Vagina (tissue), 2 donors: ENCODE data around the gene APPL2.

Experiments
- POLR2A ChIP-seq, 2 donors: fragments of 450-650 bp; IDR thresholded peaks; one replicate each; pipeline ENCODE4 v1.6.1; 2017; ENCODE audit warnings: antibody characterized with exemption in 2 of 2, mild to moderate bottlenecking in 2 of 2, moderate library complexity in 2 of 2
- POLR2AphosphoS5 ChIP-seq, 2 donors: sonication (generic); formaldehyde crosslinking; IDR thresholded peaks; one replicate each; pipeline ENCODE4 v1.9.0; 2017; ENCODE audit warnings: antibody characterized with exemption in 2 of 2, mild to moderate bottlenecking in 2 of 2, low read depth in 1 of 2; ENCODE audit not compliant: insufficient read depth in 1 of 2
- TF ChIP-seq, protein P1 (sequence below), 3 experiments: fragments of 450-650 bp in 2 of 3; fragments of 200-600 bp in 1 of 3; sonication (generic) in 1 of 3; IDR thresholded peaks; one replicate each; pipeline ENCODE4 v1.5.1; 2017 to 2019; ENCODE audit warnings: antibody characterized with exemption in 3 of 3, mild to moderate bottlenecking in 2 of 3, moderate library complexity in 2 of 3

GRCh38 chr12:105237666-105238065, 1.7 kb upstream of the APPL2 start:
- no peak for TF ChIP-seq POLR2A (IDR thresholded peaks at IDR 0.05)
- TF ChIP-seq, protein P1, sequence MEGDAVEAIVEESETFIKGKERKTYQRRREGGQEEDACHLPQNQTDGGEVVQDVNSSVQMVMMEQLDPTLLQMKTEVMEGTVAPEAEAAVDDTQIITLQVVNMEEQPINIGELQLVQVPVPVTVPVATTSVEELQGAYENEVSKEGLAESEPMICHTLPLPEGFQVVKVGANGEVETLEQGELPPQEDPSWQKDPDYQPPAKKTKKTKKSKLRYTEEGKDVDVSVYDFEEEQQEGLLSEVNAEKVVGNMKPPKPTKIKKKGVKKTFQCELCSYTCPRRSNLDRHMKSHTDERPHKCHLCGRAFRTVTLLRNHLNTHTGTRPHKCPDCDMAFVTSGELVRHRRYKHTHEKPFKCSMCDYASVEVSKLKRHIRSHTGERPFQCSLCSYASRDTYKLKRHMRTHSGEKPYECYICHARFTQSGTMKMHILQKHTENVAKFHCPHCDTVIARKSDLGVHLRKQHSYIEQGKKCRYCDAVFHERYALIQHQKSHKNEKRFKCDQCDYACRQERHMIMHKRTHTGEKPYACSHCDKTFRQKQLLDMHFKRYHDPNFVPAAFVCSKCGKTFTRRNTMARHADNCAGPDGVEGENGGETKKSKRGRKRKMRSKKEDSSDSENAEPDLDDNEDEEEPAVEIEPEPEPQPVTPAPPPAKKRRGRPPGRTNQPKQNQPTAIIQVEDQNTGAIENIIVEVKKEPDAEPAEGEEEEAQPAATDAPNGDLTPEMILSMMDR (IDR thresholded peaks at IDR 0.05) = no peak
- no peak for TF ChIP-seq POLR2AphosphoS5 (IDR thresholded peaks at IDR 0.05; ENCODE audit: insufficient read depth in 1 of 2, low read depth in 1 of 2)
